Testis (tissue), 3 donors: ENCODE measurements around the gene LARP1. TPM values are rescaled to one million over a fixed set of nuclear protein-coding genes. Genes with fewer than 3 reads are reported as not detected.
"Not testable (repeated sequence)": the region's sequence is repeated elsewhere in the genome, so short reads cannot be mapped to it uniquely, and the experiment has no call there.

Experiments used
- DNase-seq: peaks from one replicate; pipeline ENCODE4 v3.0.0-alpha.2; 2019
- H3K27ac ChIP-seq, 2 donors: fragments of 200-600 bp; sonication (generic); one replicate each; pipeline ENCODE4 v1.5.1; 2019
- H3K27me3 ChIP-seq: fragments of 200-600 bp; sonication (generic); one replicate; pipeline ENCODE4 v1.5.1; 2019
- H3K36me3 ChIP-seq: fragments of 200-600 bp; sonication (generic); one replicate; pipeline ENCODE4 v1.5.1; 2017; ENCODE audit warnings: low read depth; ENCODE audit errors: missing control alignments
- H3K4me1 ChIP-seq: fragments of 200-600 bp; sonication (generic); one replicate; pipeline ENCODE4 v1.5.1; 2019
- H3K4me3 ChIP-seq, 2 donors: fragments of 200-600 bp; sonication (generic); one replicate each; pipeline ENCODE4 v1.5.1; 2017 to 2019
- H3K9me3 ChIP-seq: fragments of 200-600 bp; sonication (generic); one replicate; pipeline ENCODE4 v1.5.1; 2017
- CTCF ChIP-seq, 3 experiments: fragments of 450-650 bp in 2 of 3; fragments of 200-600 bp in 1 of 3; sonication (generic) in 1 of 3; IDR thresholded peaks; one replicate each; pipeline ENCODE4 v1.5.1; 2016 to 2019; ENCODE audit warnings: antibody characterized with exemption in 3 of 3, mild to moderate bottlenecking in 2 of 3, moderate library complexity in 1 of 3
- POLR2A ChIP-seq: fragments of 450-650 bp; IDR thresholded peaks from one replicate; pipeline ENCODE4 v1.6.1; 2017; ENCODE audit warnings: antibody characterized with exemption, mild to moderate bottlenecking, moderate library complexity
- WGBS, 2 donors: methylation state at CpG; one replicate each; pipeline ENCODE4 v1.1.5; 2018; 5-methylcytosine and 5-hydroxymethylcytosine counted together
- intact Hi-C: fragments of 100-400 bp; cut with DNase I; formaldehyde crosslinking; loops from one replicate; pipeline ENCODE4 v1.15.1; 2023; ENCODE audit warnings: low total_unique reads
- polyA plus RNA-seq: library from polyadenylated mRNA; stranded (reverse); fragments of 350-450 nt; fragmentation: Illumina TruSeq; extraction: RNeasy Lipid Tissue Mini Kit (QIAGEN cat#74804); gene quantifications from one replicate; pipeline ENCODE4 v1.2.3, GENCODE V29; 2014; ENCODE audit warnings: low read depth, low replicate concordance; ENCODE audit not compliant: insufficient read depth
- total RNA-seq, 2 donors: library from RNA; depleted of rRNA; stranded (reverse); fragments of >200 nt; gene quantifications; one replicate each; pipeline ENCODE4 v1.2.3, GENCODE V29; 2016

The LARP1 gene
- total and polyA plus RNA-seq, 3 donors from 2014 or later, result 118 to 174 (median 169) TPM

- H3K9me3 ChIP-seq, result no peaks in the 10 kb centered on the region
- 79 to 83% methylated on average over 2 of the region's 2 CpGs for WGBS, 2 donors
- no peaks in the 10 kb centered on the region for H3K27me3 ChIP-seq
- no peaks in the 10 kb centered on the region for H3K4me1 ChIP-seq
- H3K27ac ChIP-seq, result no peak overlapping the region
- TF ChIP-seq CTCF (IDR thresholded peaks at IDR 0.05), result no peak
- TF ChIP-seq POLR2A, result no peak
- H3K36me3 ChIP-seq, result no peaks in the 10 kb centered on the region
- H3K4me3 ChIP-seq, result no peak overlapping the region
- no peak for DNase-seq
- intact Hi-C loops, result no loop called here
Measured at GRCh38 chr5:154829181-154829588, 74.0 kb downstream of the LARP1 start.

DNA sequence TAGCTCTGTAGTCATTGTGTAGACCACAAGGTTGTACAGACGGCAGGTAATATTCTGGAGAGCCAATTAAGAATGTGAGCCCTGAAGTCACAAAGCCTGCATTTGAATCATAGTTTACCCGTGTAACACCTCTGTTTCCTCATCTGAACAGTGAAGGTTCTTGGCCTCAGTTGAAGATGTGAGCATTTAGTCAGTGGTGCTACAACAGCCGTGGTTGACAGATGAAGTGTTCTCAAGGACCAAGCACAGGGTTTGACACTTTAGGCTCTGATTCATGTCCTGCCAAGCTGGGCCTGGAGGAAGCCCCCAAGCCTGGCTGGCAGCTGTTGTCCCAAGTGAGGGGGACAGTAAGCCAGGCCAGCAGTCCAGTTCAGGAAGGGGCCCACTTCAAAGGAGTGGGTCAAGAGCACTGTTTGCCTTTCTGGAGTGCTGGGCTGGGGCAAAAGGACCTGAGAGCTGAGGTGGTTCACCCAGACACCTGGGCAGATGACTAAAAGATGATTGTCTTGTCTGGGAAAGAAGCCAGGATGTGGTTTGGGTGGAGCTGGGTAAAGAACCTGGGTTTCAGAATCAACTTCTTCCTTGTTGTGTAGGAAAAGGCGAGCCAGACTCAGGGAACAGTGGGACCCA is 74.5 kb downstream of the LARP1 start:
- TF ChIP-seq CTCF (IDR thresholded peaks at IDR 0.05) (no peak), POLR2A (no peak)
- intact Hi-C loops, result no loop called here
- Histone ChIP-seq H3K27ac (no peak overlapping the region), H3K4me3 (no peak overlapping the region), H3K27me3 (no peaks in the 10 kb centered on the region), H3K9me3 (no peaks in the 10 kb centered on the region), H3K36me3 (no peaks in the 10 kb centered on the region), H3K4me1 (peaks cover 1% of the 10 kb centered on the region)
- no peak for DNase-seq
- WGBS, 2 donors, result 87 to 91% methylated on average over 4 of the region's 4 CpGs

- intact Hi-C loops, result no loop called here
- H3K9me3 ChIP-seq, result no peaks in the 10 kb centered on the region
- H3K27me3 ChIP-seq, result no peaks in the 10 kb centered on the region
- TF ChIP-seq CTCF (IDR thresholded peaks at IDR 0.05), result no peak
- TF ChIP-seq POLR2A, result no peak
- no peaks in the 10 kb centered on the region for H3K36me3 ChIP-seq
- DNase-seq, result no peak
- H3K27ac ChIP-seq, result no peak overlapping the region
- WGBS, 2 donors, result 85 to 91% methylated on average over 7 of the region's 7 CpGs
- peaks cover 6% of the 10 kb centered on the region for H3K4me1 ChIP-seq
- no peak overlapping the region for H3K4me3 ChIP-seq
Measured at GRCh38 chr5:154830219-154830595, 75.0 kb downstream of the LARP1 start.

GRCh38 chr5:154830596-154830995 is 75.4 kb downstream of the LARP1 start:
- Histone ChIP-seq H3K4me3 (no peak overlapping the region), H3K27ac (no peak overlapping the region), H3K27me3 (no peaks in the 10 kb centered on the region), H3K9me3 (no peaks in the 10 kb centered on the region), H3K4me1 (peaks cover 10% of the 10 kb centered on the region), H3K36me3 (no peaks in the 10 kb centered on the region)
- 88 to 92% methylated on average over 4 of the region's 4 CpGs for WGBS, 2 donors
- intact Hi-C loops, result no loop called here
- DNase-seq, result no peak
- TF ChIP-seq POLR2A (no peak), CTCF (IDR thresholded peaks at IDR 0.05) (no peak)

GRCh38 chr5:154831451-154831850 is 76.3 kb downstream of the LARP1 start:
- no peak overlapping the region for H3K27ac ChIP-seq
- no peaks in the 10 kb centered on the region for H3K9me3 ChIP-seq
- intact Hi-C loops, result no loop called here
- WGBS, 2 donors, result 87 to 90% methylated on average over 7 of the region's 7 CpGs
- H3K27me3 ChIP-seq, result no peaks in the 10 kb centered on the region
- no peaks in the 10 kb centered on the region for H3K36me3 ChIP-seq
- no peak for DNase-seq
- H3K4me1 ChIP-seq, result peaks cover 10% of the 10 kb centered on the region
- no peak overlapping the region for H3K4me3 ChIP-seq
- no peak for TF ChIP-seq POLR2A

GRCh38 chr5:154832804-154833203 is 77.6 kb downstream of the LARP1 start:
- WGBS, 2 donors, result 89 to 96% methylated on average over 3 of the region's 3 CpGs
- H3K27me3 ChIP-seq, H3K9me3 ChIP-seq, H3K36me3 ChIP-seq, H3K4me3 ChIP-seq, H3K27ac ChIP-seq, intact Hi-C loops, DNase-seq: not testable (repeated sequence)
- H3K4me1 ChIP-seq, result peaks cover 10% of the 10 kb centered on the region
